IPS-NIHi7 (cell line): Measurements from ENCODE around the gene PLEKHF1.

Experiments
- DNase-seq: peaks from one replicate; pipeline ENCODE4 v3.0.0; 2012; ENCODE audit warnings: mixed read lengths; ENCODE audit errors: extremely low spot score

The PLEKHF1 gene

GRCh38 chr19:29678484-29679106 is 13.3 kb downstream of the PLEKHF1 start:
- DNase-seq = no peak

GRCh38 chr19:29679598-29680210 is 14.4 kb downstream of the PLEKHF1 start:
- no peak for DNase-seq

- DNase-seq = no peak
Measured at GRCh38 chr19:29680447-29680846, 15.2 kb downstream of the PLEKHF1 start.

GRCh38 chr19:29680937-29681336 is 15.7 kb downstream of the PLEKHF1 start:
- no peak for DNase-seq

GRCh38 chr19:29681422-29682235 is 16.4 kb downstream of the PLEKHF1 start:
- DNase-seq = no peak

GRCh38 chr19:29682236-29682895 is 17.1 kb downstream of the PLEKHF1 start:
- DNase-seq = no peak

GRCh38 chr19:29683009-29683408 is 17.7 kb downstream of the PLEKHF1 start:
- no peak for DNase-seq

- no peak for DNase-seq
Measured at GRCh38 chr19:29685326-29685725, 20.1 kb downstream of the PLEKHF1 start.

- no peak for DNase-seq
Measured at GRCh38 chr19:29686285-29686805, 21.1 kb downstream of the PLEKHF1 start.

- DNase-seq = no peak
Measured at GRCh38 chr19:29687244-29687896, 22.1 kb downstream of the PLEKHF1 start.

GRCh38 chr19:29687897-29688728 is 22.9 kb downstream of the PLEKHF1 start:
- DNase-seq = no peak

- peak; percentile 69 for DNase-seq
Measured at GRCh38 chr19:29690842-29691241, 25.6 kb downstream of the PLEKHF1 start.

GRCh38 chr19:29694161-29694560 is 28.9 kb downstream of the PLEKHF1 start:
- no peak for DNase-seq

GRCh38 chr19:29694669-29695627 is 29.7 kb downstream of the PLEKHF1 start:
- peak; percentile 91 for DNase-seq

GRCh38 chr19:29695765-29696564 is 30.7 kb downstream of the PLEKHF1 start:
- no peak for DNase-seq

GRCh38 chr19:29696565-29696846 is 31.2 kb downstream of the PLEKHF1 start:
- no peak for DNase-seq

GRCh38 chr19:29697523-29698261 is 32.4 kb downstream of the PLEKHF1 start:
- no peak for DNase-seq

- DNase-seq = no peak
Measured at GRCh38 chr19:29699861-29700260, 34.6 kb downstream of the PLEKHF1 start.
